ENCODE data around the gene AAK1. TPM values are rescaled to one million over a fixed set of nuclear protein-coding genes. Genes with fewer than 3 reads are reported as not detected.
A peak's percentile ranks its signal among the peaks of the same experiment; 100 is the strongest.

AAK1 gene
- total RNA-seq, 1 experiment from 2014 or later = 30.6 TPM

GRCh38 chr2:69683170-69683971 is 39.8 kb upstream of the AAK1 start:
- no peak overlapping the region for H3K9ac ChIP-seq (ENCODE audit: extremely low read depth, insufficient read length, low read length)
- H3K27ac ChIP-seq (ENCODE audit: insufficient read length, low read depth, low read length) = no peak overlapping the region

More at GRCh38 chr2:69683170-69683971, 39.8 kb upstream of the AAK1 start:
- Histone ChIP-seq H3K56ac (ENCODE audit: insufficient read length, low read depth, low read length) (no peak overlapping the region), H3K9me3 (ENCODE audit: control insufficient read depth, low read depth, low read length) (no peaks in the 10 kb centered on the region), H3K4me2 (ENCODE audit: insufficient read depth, insufficient read length, low read length) (no peak overlapping the region), H2BK12ac (ENCODE audit: insufficient read length, low read depth, low read length) (no peak overlapping the region), H2BK120ac (ENCODE audit: low read depth, low read length, poor library complexity, severe bottlenecking) (no peak overlapping the region), H2BK15ac (ENCODE audit: low read depth, low read length) (no peak overlapping the region), H3K14ac (ENCODE audit: insufficient read depth, low read length) (no peak overlapping the region), H2BK20ac (ENCODE audit: low read depth, low read length, poor library complexity, severe bottlenecking) (no peak overlapping the region), H2AFZ (ENCODE audit: low read length) (peak overlapping the region; percentile 68), H3K4ac (ENCODE audit: low read depth, low read length) (no peak overlapping the region), H3K79me2 (ENCODE audit: insufficient read depth, low read length) (no peaks in the 10 kb centered on the region), H2AK5ac (ENCODE audit: insufficient read length, low read length) (no peak overlapping the region), H4K8ac (replicated peaks; ENCODE audit: insufficient read length, low read depth, low read length) (no peak overlapping the region), H2BK5ac (ENCODE audit: insufficient read length, low read length) (no peak overlapping the region), H4K20me1 (ENCODE audit: control insufficient read depth, insufficient read depth, insufficient read length) (no peaks in the 10 kb centered on the region), H3K27me3 (ENCODE audit: insufficient read depth, low read length) (no peaks in the 10 kb centered on the region), H3K79me1 (ENCODE audit: insufficient read depth, low read depth, low read length, poor library complexity, severe bottlenecking) (no peaks in the 10 kb centered on the region), H3T11ph (ENCODE audit: low read length) (no peak overlapping the region), H3K18ac (ENCODE audit: insufficient read length, low read depth, low read length) (no peak overlapping the region), H4K5ac (ENCODE audit: insufficient read length, low read depth, low read length) (no peak overlapping the region), H4K91ac (ENCODE audit: insufficient read length, low read depth, low read length) (no peak overlapping the region), H3K4me1 (ENCODE audit: insufficient read depth, low read length) (no peaks in the 10 kb centered on the region), H3K23me2 (ENCODE audit: insufficient read length, low read depth, low read length, poor library complexity, severe bottlenecking) (no peaks in the 10 kb centered on the region), H3K23ac (ENCODE audit: insufficient read length, low read depth, low read length) (no peak overlapping the region)
- H3K9me3 Mint-ChIP-seq = no peaks in the 10 kb centered on the region
- no peak for TF ChIP-seq CTCF (conservative IDR thresholded peaks at IDR 0.05)
- H3K27ac Mint-ChIP-seq = no peak overlapping the region
- peaks cover 2% of the 10 kb centered on the region; the same call in 1 of the 2 replicates for H3K27me3 Mint-ChIP-seq (ENCODE audit: low read depth)
- WGBS (ENCODE audit: extremely low coverage, insufficient read length, low lambda C conversion rate) = no CpG with 5 or more reads among the region's 5 CpGs
- H3K36me3 Mint-ChIP-seq (ENCODE audit: insufficient read depth in 1 of 3, low read depth in 3 of 3) = no peaks in the 10 kb centered on the region
- no peak overlapping the region for H3K4me3 Mint-ChIP-seq
- DNase-seq = no peak
- peaks cover 4 to 6% of the 10 kb centered on the region in 2 experiments; a peak in 3 of 4 replicates for H3K4me1 Mint-ChIP-seq
